ENCODE measurements around the gene CABLES1.

CABLES1 gene

DNA sequence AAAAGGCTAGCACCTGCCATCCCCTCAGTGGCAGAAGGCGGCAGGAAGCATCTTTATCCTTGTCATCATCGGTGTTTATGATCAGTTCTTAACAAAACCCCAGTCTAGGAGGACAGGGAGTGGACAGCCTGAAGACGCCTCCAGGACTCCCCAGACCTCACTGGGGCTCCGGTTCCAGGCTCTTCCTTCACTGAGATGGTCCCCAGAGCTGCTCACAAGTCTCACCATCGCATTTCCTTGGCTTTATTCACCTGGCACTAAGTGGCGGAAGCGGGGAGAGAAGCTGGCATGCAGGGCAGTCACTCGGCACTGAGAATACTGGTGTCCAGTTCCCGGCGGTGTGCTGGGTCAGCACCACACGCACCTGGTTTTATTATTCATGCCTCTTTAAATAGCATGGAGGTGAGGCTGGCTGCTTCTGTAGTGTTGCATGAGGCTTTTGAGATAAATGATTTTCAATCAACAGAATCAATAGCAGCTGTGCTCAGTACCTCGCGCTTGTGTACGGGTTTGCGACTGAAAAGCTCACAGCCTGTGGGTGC lies 68.7 kb downstream of the CABLES1 start:
- no peak overlapping the region for H3K4me2 ChIP-seq (ENCODE audit: low read depth, low read length, poor library complexity, severe bottlenecking)

DNA sequence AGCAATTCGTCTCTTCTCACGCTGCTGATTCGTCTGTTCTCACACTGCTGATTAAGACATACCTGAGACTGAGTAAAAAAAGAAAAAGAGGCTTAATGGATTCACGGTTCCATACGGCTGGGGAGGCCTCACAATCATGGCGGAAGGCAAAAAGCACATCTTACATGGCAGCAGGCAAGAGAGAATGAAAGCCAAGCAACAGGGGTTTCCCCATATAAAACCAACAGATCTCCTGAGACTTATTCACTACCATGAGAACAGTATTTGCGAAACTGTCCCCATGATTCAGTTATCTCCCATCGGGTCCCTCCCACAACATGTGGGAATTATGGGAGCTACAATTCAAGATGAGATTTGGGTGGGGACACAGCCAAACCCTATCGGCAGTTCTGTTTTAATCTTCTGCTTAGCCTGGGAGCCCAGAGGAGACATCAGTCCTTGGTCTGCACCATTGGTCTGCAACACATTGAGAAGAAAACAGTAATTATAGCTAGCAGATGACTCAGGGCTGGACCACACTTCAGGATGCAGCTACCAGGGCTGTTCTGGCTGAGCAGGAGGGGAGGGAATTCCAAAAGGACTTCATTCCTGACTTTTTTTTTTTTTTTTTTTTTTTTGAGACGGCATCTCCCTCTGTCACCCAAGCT lies 69.4 kb downstream of the CABLES1 start:
- Histone ChIP-seq H3K36me3 (ENCODE audit: low read length) (no peaks in the 10 kb centered on the region), H3K27me3 (ENCODE audit: low read length) (no peaks in the 10 kb centered on the region), H4K20me1 (ENCODE audit: low read depth, low read length) (no peaks in the 10 kb centered on the region), H2AFZ (ENCODE audit: low read depth, low read length, severe bottlenecking) (no peak overlapping the region), H3K9me3 (ENCODE audit: insufficient read depth, low read length) (no peaks in the 10 kb centered on the region), H3K9ac (ENCODE audit: low read length) (no peak overlapping the region), H3K4me2 (ENCODE audit: low read depth, low read length, poor library complexity, severe bottlenecking) (no peak overlapping the region), H3K4me3 (ENCODE audit: insufficient read depth, low read length, poor library complexity, severe bottlenecking) (no peak overlapping the region), H3K79me2 (ENCODE audit: insufficient read depth, low read length) (no peaks in the 10 kb centered on the region), H3K27ac (ENCODE audit: low read depth, low read length) (no peak overlapping the region), H3F3A (ENCODE audit: insufficient read depth) (no peaks in the 10 kb centered on the region), H3K9me2 (replicated peaks; ENCODE audit: insufficient read depth, low read length) (no peaks in the 10 kb centered on the region)
- TF ChIP-seq, protein P1, sequence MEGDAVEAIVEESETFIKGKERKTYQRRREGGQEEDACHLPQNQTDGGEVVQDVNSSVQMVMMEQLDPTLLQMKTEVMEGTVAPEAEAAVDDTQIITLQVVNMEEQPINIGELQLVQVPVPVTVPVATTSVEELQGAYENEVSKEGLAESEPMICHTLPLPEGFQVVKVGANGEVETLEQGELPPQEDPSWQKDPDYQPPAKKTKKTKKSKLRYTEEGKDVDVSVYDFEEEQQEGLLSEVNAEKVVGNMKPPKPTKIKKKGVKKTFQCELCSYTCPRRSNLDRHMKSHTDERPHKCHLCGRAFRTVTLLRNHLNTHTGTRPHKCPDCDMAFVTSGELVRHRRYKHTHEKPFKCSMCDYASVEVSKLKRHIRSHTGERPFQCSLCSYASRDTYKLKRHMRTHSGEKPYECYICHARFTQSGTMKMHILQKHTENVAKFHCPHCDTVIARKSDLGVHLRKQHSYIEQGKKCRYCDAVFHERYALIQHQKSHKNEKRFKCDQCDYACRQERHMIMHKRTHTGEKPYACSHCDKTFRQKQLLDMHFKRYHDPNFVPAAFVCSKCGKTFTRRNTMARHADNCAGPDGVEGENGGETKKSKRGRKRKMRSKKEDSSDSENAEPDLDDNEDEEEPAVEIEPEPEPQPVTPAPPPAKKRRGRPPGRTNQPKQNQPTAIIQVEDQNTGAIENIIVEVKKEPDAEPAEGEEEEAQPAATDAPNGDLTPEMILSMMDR (IDR thresholded peaks at IDR 0.05; ENCODE audit: insufficient read depth, low read length, poor library complexity, severe bottlenecking), result no peak
- TF ChIP-seq EZH2phosphoT487 (conservative IDR thresholded peaks at IDR 0.05; ENCODE audit: low read length), result no peak

More for the DNA sequence above, 68.7 kb downstream of the CABLES1 start:
- Histone ChIP-seq H3K4me3 (ENCODE audit: insufficient read depth, low read length, poor library complexity, severe bottlenecking) (no peak overlapping the region), H3K27me3 (ENCODE audit: low read length) (no peaks in the 10 kb centered on the region), H3K9me2 (replicated peaks; ENCODE audit: insufficient read depth, low read length) (no peaks in the 10 kb centered on the region), H3K36me3 (ENCODE audit: low read length) (no peaks in the 10 kb centered on the region), H4K20me1 (ENCODE audit: low read depth, low read length) (no peaks in the 10 kb centered on the region), H3K79me2 (ENCODE audit: insufficient read depth, low read length) (no peaks in the 10 kb centered on the region), H3K27ac (ENCODE audit: low read depth, low read length) (no peak overlapping the region), H2AFZ (ENCODE audit: low read depth, low read length, severe bottlenecking) (no peak overlapping the region), H3K9me3 (ENCODE audit: insufficient read depth, low read length) (no peaks in the 10 kb centered on the region), H3K9ac (ENCODE audit: low read length) (no peak overlapping the region), H3F3A (ENCODE audit: insufficient read depth) (no peaks in the 10 kb centered on the region)
- TF ChIP-seq EZH2phosphoT487 (conservative IDR thresholded peaks at IDR 0.05; ENCODE audit: low read length), result no peak
- TF ChIP-seq, protein P1 (IDR thresholded peaks at IDR 0.05; ENCODE audit: insufficient read depth, low read length, poor library complexity, severe bottlenecking), result no peak

DNA sequence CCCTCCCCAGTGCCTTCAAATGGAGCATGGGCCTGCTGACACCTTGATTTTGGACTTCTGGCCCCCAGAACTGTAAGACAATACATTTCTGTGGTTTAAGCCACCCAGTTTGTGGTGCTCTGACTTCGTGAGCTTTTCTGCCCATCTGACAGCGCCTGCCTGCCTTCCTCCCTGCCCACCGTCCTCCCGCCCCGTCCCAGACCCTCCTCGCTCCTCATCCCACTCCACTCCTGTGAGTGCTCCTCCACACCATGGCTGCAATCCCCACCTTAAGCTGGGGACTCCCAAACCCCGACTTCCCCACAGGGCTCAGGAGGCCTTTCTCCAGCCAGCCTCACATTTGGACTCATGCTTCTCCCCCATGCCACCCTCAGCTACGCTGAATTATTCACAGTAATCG lies 70.7 kb downstream of the CABLES1 start:
- H3F3A ChIP-seq (ENCODE audit: insufficient read depth), result no peaks in the 10 kb centered on the region
- no peaks in the 10 kb centered on the region for H3K79me2 ChIP-seq (ENCODE audit: insufficient read depth, low read length)
- H3K9me3 ChIP-seq (ENCODE audit: insufficient read depth, low read length), result no peaks in the 10 kb centered on the region
- H3K9ac ChIP-seq (ENCODE audit: low read length), result no peak overlapping the region
- no peaks in the 10 kb centered on the region for H4K20me1 ChIP-seq (ENCODE audit: low read depth, low read length)
- no peaks in the 10 kb centered on the region for H3K9me2 ChIP-seq (replicated peaks; ENCODE audit: insufficient read depth, low read length)
- H3K36me3 ChIP-seq (ENCODE audit: low read length), result no peaks in the 10 kb centered on the region
- no peak overlapping the region for H3K27ac ChIP-seq (ENCODE audit: low read depth, low read length)
- no peak overlapping the region for H3K4me3 ChIP-seq (ENCODE audit: insufficient read depth, low read length, poor library complexity, severe bottlenecking)
- H3K4me2 ChIP-seq (ENCODE audit: low read depth, low read length, poor library complexity, severe bottlenecking), result no peak overlapping the region
- TF ChIP-seq, protein P1 (IDR thresholded peaks at IDR 0.05; ENCODE audit: insufficient read depth, low read length, poor library complexity, severe bottlenecking), result no peak
- TF ChIP-seq EZH2phosphoT487 (conservative IDR thresholded peaks at IDR 0.05; ENCODE audit: low read length), result no peak
- no peak overlapping the region for H2AFZ ChIP-seq (ENCODE audit: low read depth, low read length, severe bottlenecking)
- H3K27me3 ChIP-seq (ENCODE audit: low read length), result no peaks in the 10 kb centered on the region

Data from SU-DHL-6 (cell line).